ENCODE results near the gene RUNX2. TPM values are rescaled to one million over a fixed set of nuclear protein-coding genes. Genes with fewer than 3 reads are reported as not detected.

The RUNX2 gene
- total and polyA plus RNA-seq, 3 donors from 2014 or later, result 2.9 to 6.0 (median 4.3) TPM

DNA sequence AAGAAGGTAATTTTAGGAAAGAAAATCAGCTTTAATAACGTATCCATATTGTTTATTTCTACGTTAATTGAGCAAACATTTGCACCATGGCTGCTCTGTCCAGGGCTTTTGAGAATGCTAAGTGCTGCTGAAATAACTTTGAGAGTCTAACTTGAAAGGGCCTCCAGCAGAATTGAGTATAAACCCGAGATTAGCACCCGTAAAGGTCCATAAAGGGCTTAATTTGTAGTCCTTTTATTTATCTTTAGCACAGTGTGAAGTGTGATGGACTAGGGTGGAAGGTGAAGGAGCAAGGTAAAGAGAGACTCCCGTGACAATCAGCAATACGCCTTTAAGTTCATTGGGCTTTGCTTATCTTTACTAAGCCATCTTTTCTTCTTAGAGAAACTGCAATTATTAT, 127.3 kb downstream of the RUNX2 start:
- intact Hi-C loops (cut with DNase I; ENCODE audit: low total_unique reads), result no loop called here

GRCh38 chr6:45457141-45457540, 129.0 kb downstream of the RUNX2 start:
- H3K4me3 ChIP-seq, result no peak overlapping the region
- H3K36me3 ChIP-seq (ENCODE audit: low read depth, missing control alignments), result no peaks in the 10 kb centered on the region
- H3K27ac ChIP-seq, result no peak overlapping the region
- H3K27me3 ChIP-seq, result no peaks in the 10 kb centered on the region
- no peak for DNase-seq
- intact Hi-C loops (cut with DNase I; ENCODE audit: low total_unique reads), result no loop called here
- no peaks in the 10 kb centered on the region for H3K4me1 ChIP-seq
- H3K9me3 ChIP-seq, result no peaks in the 10 kb centered on the region
- TF ChIP-seq POLR2A (IDR thresholded peaks at IDR 0.05), result no peak
- TF ChIP-seq, protein P1, sequence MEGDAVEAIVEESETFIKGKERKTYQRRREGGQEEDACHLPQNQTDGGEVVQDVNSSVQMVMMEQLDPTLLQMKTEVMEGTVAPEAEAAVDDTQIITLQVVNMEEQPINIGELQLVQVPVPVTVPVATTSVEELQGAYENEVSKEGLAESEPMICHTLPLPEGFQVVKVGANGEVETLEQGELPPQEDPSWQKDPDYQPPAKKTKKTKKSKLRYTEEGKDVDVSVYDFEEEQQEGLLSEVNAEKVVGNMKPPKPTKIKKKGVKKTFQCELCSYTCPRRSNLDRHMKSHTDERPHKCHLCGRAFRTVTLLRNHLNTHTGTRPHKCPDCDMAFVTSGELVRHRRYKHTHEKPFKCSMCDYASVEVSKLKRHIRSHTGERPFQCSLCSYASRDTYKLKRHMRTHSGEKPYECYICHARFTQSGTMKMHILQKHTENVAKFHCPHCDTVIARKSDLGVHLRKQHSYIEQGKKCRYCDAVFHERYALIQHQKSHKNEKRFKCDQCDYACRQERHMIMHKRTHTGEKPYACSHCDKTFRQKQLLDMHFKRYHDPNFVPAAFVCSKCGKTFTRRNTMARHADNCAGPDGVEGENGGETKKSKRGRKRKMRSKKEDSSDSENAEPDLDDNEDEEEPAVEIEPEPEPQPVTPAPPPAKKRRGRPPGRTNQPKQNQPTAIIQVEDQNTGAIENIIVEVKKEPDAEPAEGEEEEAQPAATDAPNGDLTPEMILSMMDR (IDR thresholded peaks at IDR 0.05), result no peak

More for the DNA sequence above, 127.3 kb downstream of the RUNX2 start:
- WGBS, 2 donors, result 80 to 86% methylated on average over 6 of the region's 6 CpGs
- H3K27ac ChIP-seq, result no peak overlapping the region
- H3K4me3 ChIP-seq, result no peak overlapping the region
- TF ChIP-seq, protein P1 (IDR thresholded peaks at IDR 0.05), result no peak
- no peak for TF ChIP-seq POLR2A (IDR thresholded peaks at IDR 0.05)
- DNase-seq, result no peak
- H3K4me1 ChIP-seq, result no peaks in the 10 kb centered on the region
- no peaks in the 10 kb centered on the region for H3K27me3 ChIP-seq
- no peaks in the 10 kb centered on the region for H3K36me3 ChIP-seq (ENCODE audit: low read depth, missing control alignments)
- no peaks in the 10 kb centered on the region for H3K9me3 ChIP-seq

DNA sequence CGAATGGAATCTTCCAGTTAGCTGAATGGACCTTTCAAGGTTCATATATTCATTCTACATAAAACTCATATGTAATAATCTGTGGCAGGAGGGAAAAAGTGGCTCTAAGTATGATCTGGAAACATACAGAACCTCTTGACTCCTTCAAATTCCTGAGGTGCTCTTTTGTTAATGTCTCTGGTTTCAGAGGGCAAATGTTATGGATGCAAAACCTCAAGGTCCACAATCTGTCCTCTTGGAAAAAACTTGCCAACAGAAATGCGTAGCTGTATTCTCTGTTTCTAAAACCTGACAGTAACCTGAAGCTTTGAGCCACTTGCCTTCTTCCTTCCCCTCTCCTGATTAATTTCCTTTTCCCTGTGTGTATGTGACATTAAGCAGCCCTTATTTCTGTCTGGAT, 130.5 kb downstream of the RUNX2 start:
- no peak overlapping the region for H3K4me3 ChIP-seq
- H3K9me3 ChIP-seq, result no peaks in the 10 kb centered on the region
- H3K36me3 ChIP-seq (ENCODE audit: low read depth, missing control alignments), result no peaks in the 10 kb centered on the region
- TF ChIP-seq, protein P1 (IDR thresholded peaks at IDR 0.05), result no peak
- no peak for TF ChIP-seq POLR2A (IDR thresholded peaks at IDR 0.05)
- H3K27me3 ChIP-seq, result no peaks in the 10 kb centered on the region
- intact Hi-C loops (cut with DNase I; ENCODE audit: low total_unique reads), result no loop called here
- no peak overlapping the region for H3K27ac ChIP-seq
- no peak for DNase-seq
- WGBS, 2 donors, result 89 to 90% methylated on average over 2 of the region's 2 CpGs
- H3K4me1 ChIP-seq, result no peaks in the 10 kb centered on the region

DNA sequence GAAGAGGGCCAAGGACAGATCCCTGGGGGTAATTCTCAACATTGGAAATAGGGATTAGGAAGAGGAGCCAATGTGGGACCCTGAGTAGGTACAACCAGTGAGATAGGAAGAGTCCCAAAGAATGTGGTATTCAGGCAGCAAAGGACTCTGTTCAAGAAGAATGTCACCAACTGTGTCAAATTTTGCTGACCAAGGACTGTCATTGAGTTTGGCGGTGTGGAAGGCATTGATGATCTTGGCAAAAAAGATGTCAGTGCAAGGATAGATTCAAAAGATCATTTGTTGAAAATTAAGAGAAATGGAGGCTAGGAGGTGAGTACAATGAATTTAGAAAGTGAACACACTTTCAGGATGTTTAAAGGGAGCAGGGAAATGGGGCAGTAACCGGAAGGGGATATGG, 132.0 kb downstream of the RUNX2 start:
- no peak overlapping the region for H3K27ac ChIP-seq
- intact Hi-C loops (cut with DNase I; ENCODE audit: low total_unique reads), result no loop called here
- 95% methylated on average over 2 of the region's 2 CpGs for WGBS, 2 donors

DNA sequence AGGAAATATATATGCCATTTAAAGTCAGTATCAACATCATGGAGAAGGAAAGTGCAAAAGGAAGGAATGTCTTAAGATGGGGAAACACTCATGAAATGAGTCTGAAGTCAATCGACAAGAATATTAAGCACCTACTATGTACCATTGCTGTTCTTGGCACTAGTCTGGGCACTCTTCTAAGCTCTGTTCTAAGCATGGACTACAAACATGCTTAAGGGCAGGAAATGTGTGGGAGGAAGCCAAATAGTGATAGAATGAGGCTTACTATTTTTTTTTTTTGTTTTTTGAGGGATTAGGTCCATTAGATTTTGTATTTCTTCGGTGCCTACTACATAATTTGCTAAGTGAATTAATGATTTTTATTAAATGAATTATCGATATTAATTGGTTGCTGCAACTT, 133.4 kb downstream of the RUNX2 start:
- intact Hi-C loops (cut with DNase I; ENCODE audit: low total_unique reads), result no loop called here
- Histone ChIP-seq H3K27ac (no peak overlapping the region), H3K9me3 (no peaks in the 10 kb centered on the region), H3K27me3 (no peaks in the 10 kb centered on the region), H3K4me1 (no peaks in the 10 kb centered on the region), H3K36me3 (ENCODE audit: low read depth, missing control alignments) (no peaks in the 10 kb centered on the region), H3K4me3 (no peak overlapping the region)
- TF ChIP-seq, protein P1 (IDR thresholded peaks at IDR 0.05), result no peak
- no peak for TF ChIP-seq POLR2A (IDR thresholded peaks at IDR 0.05)
- DNase-seq, result no peak
- WGBS, 2 donors, result 78 to 79% methylated on average over 3 of the region's 3 CpGs

More for the DNA sequence above, 132.0 kb downstream of the RUNX2 start:
- no peak for DNase-seq
- H3K4me3 ChIP-seq, result no peak overlapping the region
- no peak for TF ChIP-seq POLR2A (IDR thresholded peaks at IDR 0.05)
- TF ChIP-seq, protein P1 (IDR thresholded peaks at IDR 0.05), result no peak
- H3K9me3 ChIP-seq, result no peaks in the 10 kb centered on the region
- no peaks in the 10 kb centered on the region for H3K27me3 ChIP-seq
- no peaks in the 10 kb centered on the region for H3K36me3 ChIP-seq (ENCODE audit: low read depth, missing control alignments)
- no peaks in the 10 kb centered on the region for H3K4me1 ChIP-seq

Measured in testis (tissue), 3 donors.